Measurements from ENCODE around the gene NPRL2.

GRCh38 chr3:50370594-50370993 lies 20.0 kb upstream of the NPRL2 start:
- TF ChIP-seq CTCF (IDR thresholded peaks at IDR 0.05; ENCODE audit: low read depth, low read length) (no peak), POLR2A (IDR thresholded peaks at IDR 0.05; ENCODE audit: extremely low read depth, insufficient read length) (no peak), MYC (IDR thresholded peaks at IDR 0.05; ENCODE audit: low read depth, low read length) (no peak)
